Left renal cortex interstitium (tissue), 4 donors: ENCODE results near the gene BABAM1. TPM values are rescaled to one million over a fixed set of nuclear protein-coding genes. Genes with fewer than 3 reads are reported as not detected.

Experiments
- DNase-seq, 4 donors: peaks; one replicate each; pipeline ENCODE4 v3.0.0-alpha.2; 2013; ENCODE audit warnings: low read depth in 4 of 4, low spot score in 2 of 4, missing footprints in 1 of 4
- polyA plus RNA-seq, 4 donors: library from polyadenylated mRNA; unstranded; fragments of 120-200 nt; gene quantifications; one replicate each; pipeline ENCODE4 v1.2.1, GENCODE V29; 2013; ENCODE audit not compliant: insufficient read length in 4 of 4

Gene BABAM1
- polyA plus RNA-seq, 4 donors = 99.9 to 118 (median 108) TPM

- no peak for DNase-seq
These were observed 23.9 kb upstream of the BABAM1 start for GRCh38 chr19:17243211-17243829.

GRCh38 chr19:17243830-17244617, 23.2 kb upstream of the BABAM1 start:
- no peak for DNase-seq

- DNase-seq = no peak
These were observed 22.4 kb upstream of the BABAM1 start for GRCh38 chr19:17244618-17245534.

- no peak for DNase-seq
These were observed 21.7 kb upstream of the BABAM1 start, which contains the start of gene NR2F6 for GRCh38 chr19:17245535-17245984. TSS of gene NR2F6 (minus strand) at chr19:17245919. CDS start at chr19:17245220, 699 bp downstream.

GRCh38 chr19:17246681-17247425, 20.4 kb upstream of the BABAM1 start:
- DNase-seq = no peak

GRCh38 chr19:17248011-17248776, 19.0 kb upstream of the BABAM1 start:
- DNase-seq = no peak

GRCh38 chr19:17249887-17250548, 17.2 kb upstream of the BABAM1 start:
- no peak for DNase-seq

GRCh38 chr19:17254636-17255035, 12.6 kb upstream of the BABAM1 start:
- DNase-seq = no peak

- no peak for DNase-seq
These were observed 12.1 kb upstream of the BABAM1 start for GRCh38 chr19:17255150-17255621.

GRCh38 chr19:17256130-17256529, 11.1 kb upstream of the BABAM1 start:
- no peak for DNase-seq

GRCh38 chr19:17259118-17259780, 8.0 kb upstream of the BABAM1 start:
- no peak for DNase-seq

- no peak for DNase-seq
These were observed 7.3 kb upstream of the BABAM1 start for GRCh38 chr19:17259934-17260333.

- no peak for DNase-seq
These were observed 6.4 kb upstream of the BABAM1 start for GRCh38 chr19:17260842-17261325.

- DNase-seq = no peak
These were observed 4.7 kb upstream of the BABAM1 start for GRCh38 chr19:17262557-17262956.

GRCh38 chr19:17263712-17264640, 3.3 kb upstream of the BABAM1 start:
- DNase-seq = no peak

- no peak for DNase-seq
These were observed 2.6 kb upstream of the BABAM1 start, which contains the start of gene USHBP1 for GRCh38 chr19:17264641-17264979. TSS of gene USHBP1 (minus strand) at chr19:17264745. CDS start at chr19:17264299, 446 bp downstream.

- no peak for DNase-seq
These were observed 1.2 kb upstream of the BABAM1 start for GRCh38 chr19:17266026-17266425.
